ENCODE results near the gene EVL. TPM values are rescaled to one million over a fixed set of nuclear protein-coding genes. Genes with fewer than 3 reads are reported as not detected.

The EVL gene
- total and polyA plus RNA-seq, 2 of the 8 experiments (the other 6 are each of a cell fraction or from before 2014, with no cell fraction given), result 30.7 to 64.6 TPM

DNA sequence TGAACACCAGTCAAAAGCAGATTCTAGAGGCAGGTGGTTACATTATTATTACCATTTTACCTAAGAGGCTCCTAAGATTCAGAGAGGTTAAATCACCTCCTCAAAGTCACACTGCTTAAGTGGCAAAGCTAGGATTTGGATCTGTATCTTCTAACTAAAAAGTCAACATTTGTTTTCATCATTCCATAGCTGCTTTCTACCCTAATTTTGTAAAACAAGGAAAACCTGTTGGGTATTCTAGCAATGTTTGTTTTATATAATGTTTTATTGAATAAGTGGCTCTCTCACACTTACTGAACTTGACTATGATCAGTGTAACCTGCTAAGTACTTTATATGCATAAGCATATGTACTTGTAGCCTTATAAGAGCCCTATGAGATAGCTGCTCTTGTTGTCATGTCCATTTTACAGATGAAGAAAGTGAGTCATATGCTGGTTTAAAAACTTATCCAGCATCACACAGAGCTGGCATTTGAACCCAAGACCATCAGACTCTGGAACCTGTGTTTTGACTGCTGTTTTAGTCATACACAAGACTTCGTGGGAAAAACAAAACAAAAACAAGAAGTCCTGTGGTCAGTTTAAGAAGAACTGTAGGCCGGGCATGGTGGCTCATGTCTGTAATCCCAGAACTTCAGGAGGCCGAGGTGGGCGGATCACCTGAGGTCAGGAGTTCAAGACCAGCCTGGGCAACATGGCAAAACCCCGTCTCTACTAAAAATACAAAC lies 31.7 kb upstream of the EVL start:
- ChIA-PET CTCF (ENCODE audit: partially characterized antibody) (interaction anchor here (0.6 to 7.7 kb wide), 5 partner anchors 8 to 128 kb away, joined by 3 to 40 read pairs (median 15); no protein-coding TSS in a partner anchor), POLR2A (ENCODE audit: partially characterized antibody) (no interaction called here)
- 82% methylated on average over 5 of the region's 5 CpGs; no CpG with 5 or more reads in 1 of the 2 experiments for WGBS, 2 experiments (ENCODE audit: extremely low coverage in 1 of 2, insufficient coverage in 1 of 2, insufficient read length in 1 of 2, insufficient replicate concordance in 2 of 2, low coverage in 1 of 2, low lambda C conversion rate in 2 of 2, missing lambda C conversion rate in 1 of 2)
- H2AFZ ChIP-seq (ENCODE audit: low read length), result no peak overlapping the region
- H3K79me2 ChIP-seq (ENCODE audit: control insufficient read depth in 1 of 2, insufficient read depth in 2 of 2, low read length in 2 of 2), result peaks cover 0 to 5% of the 10 kb centered on the region in 2 experiments; a peak in 2 of 4 replicates
- no peak overlapping the region for H2BK12ac ChIP-seq (ENCODE audit: low read depth, low read length)
- H2BK5ac ChIP-seq (ENCODE audit: low read depth, low read length), result no peak overlapping the region
- H3K4ac ChIP-seq (replicated peaks; ENCODE audit: insufficient read length, low read depth, low read length), result no peak overlapping the region
- H4K5ac ChIP-seq (ENCODE audit: insufficient read length, low read depth, low read length), result no peak overlapping the region
- H3K4me3 ChIP-seq (ENCODE audit: extremely low read depth in 1 of 4, insufficient read depth in 2 of 4, low read depth in 3 of 4, low read length in 4 of 4), result no peak overlapping the region
- H3K4me1 ChIP-seq (replicated peaks in 1 of 4; ENCODE audit: control insufficient read depth in 3 of 4, insufficient read depth in 4 of 4, low read length in 3 of 4), result no peaks in the 10 kb centered on the region
- no peaks in the 10 kb centered on the region; a peak in 2 of 7 replicates for H3K27me3 ChIP-seq (replicated peaks in 1 of 4; ENCODE audit: control insufficient read depth in 3 of 4, extremely low read depth in 1 of 4, insufficient read depth in 3 of 4, low read length in 3 of 4)
- no peak overlapping the region for H3K23ac ChIP-seq (ENCODE audit: insufficient read length)
- H4K91ac ChIP-seq (replicated peaks; ENCODE audit: insufficient read length, low read length), result no peak overlapping the region
- no peaks in the 10 kb centered on the region for H3K36me3 ChIP-seq (ENCODE audit: control insufficient read depth in 2 of 4, insufficient read depth in 4 of 4, low read length in 3 of 4)
- no peak overlapping the region for H3K9ac ChIP-seq (replicated peaks in 1 of 4; ENCODE audit: extremely low read depth in 1 of 4, low read depth in 3 of 4, low read length in 3 of 4)
- no peak overlapping the region for H3K14ac ChIP-seq (ENCODE audit: insufficient read length)
- H2BK20ac ChIP-seq (ENCODE audit: low read length), result no peak overlapping the region
- H3K18ac ChIP-seq (ENCODE audit: extremely low read depth, low read length), result no peak overlapping the region
- no peak overlapping the region for H3K4me2 ChIP-seq (ENCODE audit: insufficient read depth in 1 of 2, low read depth in 2 of 2, low read length in 2 of 2)
- no peak overlapping the region for H3K56ac ChIP-seq (replicated peaks; ENCODE audit: insufficient read length, low read depth, low read length)
- DNase-seq (ENCODE audit: low read depth in 1 of 2, low spot score in 2 of 2), result no peak
- H4K20me1 ChIP-seq (replicated peaks in 1 of 2; ENCODE audit: control insufficient read depth in 1 of 2, insufficient read depth in 2 of 2, low read length in 2 of 2), result peaks cover 6 to 14% of the 10 kb centered on the region in 2 experiments
- H4K8ac ChIP-seq (ENCODE audit: extremely low read depth, insufficient read depth, low read length), result no peak overlapping the region
- no peaks in the 10 kb centered on the region for H3K23me2 ChIP-seq (ENCODE audit: low read depth, low read length)
- H3K79me1 ChIP-seq (ENCODE audit: low read depth, low read length), result peaks cover 3% of the 10 kb centered on the region
- FAIRE-seq, result no peak
- H2BK120ac ChIP-seq (replicated peaks; ENCODE audit: low read depth, low read length), result no peak overlapping the region
- H2BK15ac ChIP-seq (ENCODE audit: low read length), result no peak overlapping the region
- H3K27ac ChIP-seq (ENCODE audit: low read depth, low read length), result no peak overlapping the region
- H2AK5ac ChIP-seq (ENCODE audit: low read depth, low read length), result no peak overlapping the region
- H3K9me3 ChIP-seq (ENCODE audit: insufficient read depth in 2 of 2, low read depth in 1 of 2, low read length in 1 of 2), result no peaks in the 10 kb centered on the region
- no peak for TF ChIP-seq KDM5A (IDR thresholded peaks at IDR 0.05; ENCODE audit: low read length)
- TF ChIP-seq, protein P1, sequence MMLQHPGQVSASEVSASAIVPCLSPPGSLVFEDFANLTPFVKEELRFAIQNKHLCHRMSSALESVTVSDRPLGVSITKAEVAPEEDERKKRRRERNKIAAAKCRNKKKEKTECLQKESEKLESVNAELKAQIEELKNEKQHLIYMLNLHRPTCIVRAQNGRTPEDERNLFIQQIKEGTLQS (IDR thresholded peaks at IDR 0.05; ENCODE audit: insufficient read depth, low read depth, low read length), result no peak
- TF ChIP-seq TAF7 (optimal IDR thresholded peaks at IDR 0.05; ENCODE audit: borderline replicate concordance, low read depth, low read length), result no peak
- no peak for TF ChIP-seq TCF12 (IDR thresholded peaks at IDR 0.05; ENCODE audit: low read depth, low read length)
- no peak for TF ChIP-seq SIX5 (IDR thresholded peaks at IDR 0.05; ENCODE audit: low read depth, low read length)
- no peak for TF ChIP-seq SP1 (IDR thresholded peaks at IDR 0.05; ENCODE audit: low read depth, low read length)
- TF ChIP-seq CBX5 (IDR thresholded peaks at IDR 0.05; ENCODE audit: low read depth, low read length), result no peak

Data from H1 (cell line).